Activated naive CD4-positive, alpha-beta T cell treated with anti-CD3 and anti-CD28 coated beads, Interleukin-2, amount 50 U/mL, for 72 hours (primary cell): ENCODE results near the gene AMACR. TPM values are rescaled to one million over a fixed set of nuclear protein-coding genes. Genes with fewer than 3 reads are reported as not detected.

Experiments
- ATAC-seq, 2 donors: fragments of 150-1000 bp; cut with Tn5 transposase; 2 replicates each; pipeline ENCODE4 v1.10.0; 2021; ENCODE audit warnings: mild to moderate bottlenecking in 2 of 2, moderate library complexity in 2 of 2
- DNase-seq, 2 donors: peaks; one replicate each; pipeline ENCODE4 v3.0.0; 2021 to 2022; ENCODE audit warnings: low spot score in 2 of 2
- H3K27ac Mint-ChIP-seq, 2 donors: one replicate each; pipeline ENCODE4 v1.8.0; 2022; ENCODE audit warnings: mild to moderate bottlenecking in 2 of 2, mixed read lengths in 2 of 2
- H3K36me3 Mint-ChIP-seq, 2 donors: one replicate each; pipeline ENCODE4 v1.8.0; 2022; ENCODE audit warnings: mixed read lengths in 2 of 2
- H3K9me3 Mint-ChIP-seq, 2 donors: one replicate each; pipeline ENCODE4 v1.8.0; 2022; ENCODE audit warnings: mixed read lengths in 2 of 2
- total RNA-seq, 2 donors: library from RNA; stranded (reverse); gene quantifications; one replicate each; pipeline ENCODE4 v1.2.3, GENCODE V29; 2022

The AMACR gene
- total RNA-seq = 1 to 10 TPM; 4.0 to 5.2 TPM

- Mint-ChIP-seq H3K36me3 (peaks cover 0 to 8% of the 10 kb centered on the region in 2 donors), H3K9me3 (no peaks in the 10 kb centered on the region), H3K27ac (peak within 1 kb of the TSS; percentile 82 to 93)
- ATAC-seq (peak; percentile 89 to 96), DNase-seq (peak; percentile 87 to 90)
These were observed at the start of gene AMACR for GRCh38 chr5:34007621-34008600. TSS of gene AMACR (minus strand) at chr5:34008050. CDS start at chr5:34008019, 31 bp downstream.

GRCh38 chr5:34057569-34057968, 49.7 kb upstream of the AMACR start:
- Mint-ChIP-seq H3K27ac (no peak overlapping the region), H3K9me3 (no peaks in the 10 kb centered on the region), H3K36me3 (peaks cover 0 to 8% of the 10 kb centered on the region in 2 donors)
- no peak for ATAC-seq
- no peak for DNase-seq

- Mint-ChIP-seq H3K9me3 (no peaks in the 10 kb centered on the region), H3K27ac (no peak overlapping the region), H3K36me3 (peaks cover 0 to 8% of the 10 kb centered on the region in 2 donors)
- no peak for DNase-seq
- peak; percentile 70 to 74 for ATAC-seq
These were observed 49.3 kb upstream of the AMACR start for GRCh38 chr5:34057118-34057517.

- Mint-ChIP-seq H3K9me3 (no peaks in the 10 kb centered on the region), H3K36me3 (peaks cover 0 to 9% of the 10 kb centered on the region in 2 donors), H3K27ac (no peak overlapping the region)
- no peak for ATAC-seq
- DNase-seq = no peak
These were observed 47.8 kb upstream of the AMACR start for GRCh38 chr5:34055667-34056066.

- Mint-ChIP-seq H3K27ac (no peak overlapping the region), H3K9me3 (no peaks in the 10 kb centered on the region), H3K36me3 (peaks cover 0 to 13% of the 10 kb centered on the region in 2 donors)
- DNase-seq = no peak
- no peak for ATAC-seq
These were observed 46.5 kb upstream of the AMACR start for GRCh38 chr5:34054400-34054729.

GRCh38 chr5:34053571-34054399, 45.9 kb upstream of the AMACR start:
- peaks cover 0 to 13% of the 10 kb centered on the region in 2 donors for H3K36me3 Mint-ChIP-seq
- no peak overlapping the region for H3K27ac Mint-ChIP-seq
- ATAC-seq (no peak), DNase-seq (no peak)
- no peaks in the 10 kb centered on the region for H3K9me3 Mint-ChIP-seq

- no peaks in the 10 kb centered on the region for H3K9me3 Mint-ChIP-seq
- no peak for DNase-seq
- ATAC-seq = no peak
- no peak overlapping the region for H3K27ac Mint-ChIP-seq
- peaks cover 0 to 13% of the 10 kb centered on the region in 2 donors for H3K36me3 Mint-ChIP-seq
These were observed 45.3 kb upstream of the AMACR start for GRCh38 chr5:34053133-34053532.

- H3K9me3 Mint-ChIP-seq = no peaks in the 10 kb centered on the region
- H3K27ac Mint-ChIP-seq = no peak overlapping the region
- DNase-seq (no peak), ATAC-seq (no peak)
- peaks cover 0 to 13% of the 10 kb centered on the region in 2 donors for H3K36me3 Mint-ChIP-seq
These were observed 43.6 kb upstream of the AMACR start for GRCh38 chr5:34051374-34051980.

- ATAC-seq = no peak
- Mint-ChIP-seq H3K27ac (peak overlapping the region in 1 of 2 donors; percentile 8), H3K9me3 (no peaks in the 10 kb centered on the region), H3K36me3 (peaks cover 0 to 13% of the 10 kb centered on the region in 2 donors)
- no peak for DNase-seq
These were observed 40.1 kb upstream of the AMACR start for GRCh38 chr5:34047774-34048572.

GRCh38 chr5:34047143-34047542, 39.3 kb upstream of the AMACR start:
- peaks cover 0 to 13% of the 10 kb centered on the region in 2 donors for H3K36me3 Mint-ChIP-seq
- no peak for ATAC-seq
- no peak overlapping the region for H3K27ac Mint-ChIP-seq
- no peak for DNase-seq
- no peaks in the 10 kb centered on the region for H3K9me3 Mint-ChIP-seq

- no peak for DNase-seq
These were observed 38.1 kb upstream of the AMACR start for GRCh38 chr5:34045996-34046395.

GRCh38 chr5:34045023-34045422, 37.2 kb upstream of the AMACR start:
- Mint-ChIP-seq H3K9me3 (no peaks in the 10 kb centered on the region), H3K27ac (no peak overlapping the region), H3K36me3 (no peaks in the 10 kb centered on the region)
- no peak for ATAC-seq
- no peak for DNase-seq

More at GRCh38 chr5:34045996-34046395, 38.1 kb upstream of the AMACR start:
- peaks cover 0 to 8% of the 10 kb centered on the region in 2 donors for H3K36me3 Mint-ChIP-seq
- no peak overlapping the region for H3K27ac Mint-ChIP-seq
- no peaks in the 10 kb centered on the region for H3K9me3 Mint-ChIP-seq
- ATAC-seq = no peak

GRCh38 chr5:34043099-34043876, 35.4 kb upstream of the AMACR start, which contains the start of gene C1QTNF3:
TSS of gene C1QTNF3 (minus strand) at chr5:34043213. CDS start at chr5:34043125, 88 bp downstream.
- Mint-ChIP-seq H3K9me3 (no peaks in the 10 kb centered on the region), H3K27ac (peak within 1 kb of the TSS in 1 of 2 donors; percentile 89), H3K36me3 (no peaks in the 10 kb centered on the region)
- DNase-seq = no peak
- no peak for ATAC-seq

- Mint-ChIP-seq H3K27ac (no peak overlapping the region), H3K9me3 (no peaks in the 10 kb centered on the region), H3K36me3 (no peaks in the 10 kb centered on the region)
- ATAC-seq (no peak), DNase-seq (no peak)
These were observed 34.5 kb upstream of the AMACR start for GRCh38 chr5:34042321-34042720.

GRCh38 chr5:34041247-34041972, 33.6 kb upstream of the AMACR start:
- ATAC-seq = no peak
- no peak overlapping the region for H3K27ac Mint-ChIP-seq
- H3K9me3 Mint-ChIP-seq = no peaks in the 10 kb centered on the region

More at GRCh38 chr5:34041247-34041972, 33.6 kb upstream of the AMACR start:
- no peaks in the 10 kb centered on the region for H3K36me3 Mint-ChIP-seq
- DNase-seq = no peak
